ENCODE results near the gene CCR3.

CCR3 gene

GRCh38 chr3:46236294-46237054 is 5.8 kb upstream of the CCR3 start:
- Histone ChIP-seq H3K27me3 (ENCODE audit: insufficient read depth, insufficient read length) (no peaks in the 10 kb centered on the region), H3K4me1 (ENCODE audit: insufficient read depth, insufficient read length) (no peaks in the 10 kb centered on the region), H3K9ac (ENCODE audit: insufficient read length, low read depth) (no peak overlapping the region), H3K4me3 (ENCODE audit: insufficient read length, low read depth) (no peak overlapping the region), H3K9me3 (ENCODE audit: insufficient read depth, low read length) (no peaks in the 10 kb centered on the region), H3K36me3 (ENCODE audit: insufficient read depth, insufficient read length, low read length) (no peaks in the 10 kb centered on the region)
- no peak for DNase-seq (ENCODE audit: low read depth, low spot score)
- TF ChIP-seq ZNF274 (IDR thresholded peaks at IDR 0.05; ENCODE audit: low read depth, low read length): no peak
- TF ChIP-seq SUZ12 (IDR thresholded peaks at IDR 0.05; ENCODE audit: extremely low read depth, insufficient read depth, insufficient read length): no peak
- no peak for TF ChIP-seq YY1 (IDR thresholded peaks at IDR 0.05; ENCODE audit: insufficient read depth, insufficient read length)

GRCh38 chr3:46238386-46238785 is 3.9 kb upstream of the CCR3 start:
- no peak overlapping the region for H3K4me3 ChIP-seq (ENCODE audit: insufficient read length, low read depth)
- no peak overlapping the region for H3K9ac ChIP-seq (ENCODE audit: insufficient read length, low read depth)
- H3K36me3 ChIP-seq (ENCODE audit: insufficient read depth, insufficient read length, low read length): no peaks in the 10 kb centered on the region
- no peaks in the 10 kb centered on the region for H3K4me1 ChIP-seq (ENCODE audit: insufficient read depth, insufficient read length)
- no peak for DNase-seq (ENCODE audit: low read depth, low spot score)
- TF ChIP-seq YY1 (IDR thresholded peaks at IDR 0.05; ENCODE audit: insufficient read depth, insufficient read length): no peak
- TF ChIP-seq ZNF274 (IDR thresholded peaks at IDR 0.05; ENCODE audit: low read depth, low read length): no peak
- TF ChIP-seq SUZ12 (IDR thresholded peaks at IDR 0.05; ENCODE audit: extremely low read depth, insufficient read depth, insufficient read length): no peak
- no peaks in the 10 kb centered on the region for H3K27me3 ChIP-seq (ENCODE audit: insufficient read depth, insufficient read length)
- no peaks in the 10 kb centered on the region for H3K9me3 ChIP-seq (ENCODE audit: insufficient read depth, low read length)

- TF ChIP-seq SUZ12 (IDR thresholded peaks at IDR 0.05; ENCODE audit: extremely low read depth, insufficient read depth, insufficient read length): no peak
- TF ChIP-seq YY1 (IDR thresholded peaks at IDR 0.05; ENCODE audit: insufficient read depth, insufficient read length): no peak
- no peak for TF ChIP-seq ZNF274 (IDR thresholded peaks at IDR 0.05; ENCODE audit: low read depth, low read length)
- H3K27me3 ChIP-seq (ENCODE audit: insufficient read depth, insufficient read length): no peaks in the 10 kb centered on the region
- DNase-seq (ENCODE audit: low read depth, low spot score): no peak
- no peaks in the 10 kb centered on the region for H3K9me3 ChIP-seq (ENCODE audit: insufficient read depth, low read length)
- no peaks in the 10 kb centered on the region for H3K4me1 ChIP-seq (ENCODE audit: insufficient read depth, insufficient read length)
- no peak overlapping the region for H3K4me3 ChIP-seq (ENCODE audit: insufficient read length, low read depth)
- H3K9ac ChIP-seq (ENCODE audit: insufficient read length, low read depth): no peak overlapping the region
- no peaks in the 10 kb centered on the region for H3K36me3 ChIP-seq (ENCODE audit: insufficient read depth, insufficient read length, low read length)
These were observed 2.8 kb upstream of the CCR3 start for GRCh38 chr3:46239301-46239938.

GRCh38 chr3:46239952-46240351 is 2.3 kb upstream of the CCR3 start:
- H3K4me1 ChIP-seq (ENCODE audit: insufficient read depth, insufficient read length): no peaks in the 10 kb centered on the region

GRCh38 chr3:46243560-46243959 is 1.3 kb downstream of the CCR3 start:
- Histone ChIP-seq H3K9ac (ENCODE audit: insufficient read length, low read depth) (no peak overlapping the region), H3K9me3 (ENCODE audit: insufficient read depth, low read length) (no peaks in the 10 kb centered on the region), H3K27me3 (ENCODE audit: insufficient read depth, insufficient read length) (no peaks in the 10 kb centered on the region), H3K4me3 (ENCODE audit: insufficient read length, low read depth) (no peak overlapping the region), H3K36me3 (ENCODE audit: insufficient read depth, insufficient read length, low read length) (no peaks in the 10 kb centered on the region), H3K4me1 (ENCODE audit: insufficient read depth, insufficient read length) (no peaks in the 10 kb centered on the region)
- DNase-seq (ENCODE audit: low read depth, low spot score): no peak
- no peak for TF ChIP-seq ZNF274 (IDR thresholded peaks at IDR 0.05; ENCODE audit: low read depth, low read length)
- TF ChIP-seq SUZ12 (IDR thresholded peaks at IDR 0.05; ENCODE audit: extremely low read depth, insufficient read depth, insufficient read length): no peak
- no peak for TF ChIP-seq YY1 (IDR thresholded peaks at IDR 0.05; ENCODE audit: insufficient read depth, insufficient read length)

More at GRCh38 chr3:46239952-46240351, 2.3 kb upstream of the CCR3 start:
- Histone ChIP-seq H3K9me3 (ENCODE audit: insufficient read depth, low read length) (no peaks in the 10 kb centered on the region), H3K9ac (ENCODE audit: insufficient read length, low read depth) (no peak overlapping the region), H3K4me3 (ENCODE audit: insufficient read length, low read depth) (no peak overlapping the region), H3K36me3 (ENCODE audit: insufficient read depth, insufficient read length, low read length) (no peaks in the 10 kb centered on the region), H3K27me3 (ENCODE audit: insufficient read depth, insufficient read length) (no peaks in the 10 kb centered on the region)
- TF ChIP-seq YY1 (IDR thresholded peaks at IDR 0.05; ENCODE audit: insufficient read depth, insufficient read length) (no peak), ZNF274 (IDR thresholded peaks at IDR 0.05; ENCODE audit: low read depth, low read length) (no peak), SUZ12 (IDR thresholded peaks at IDR 0.05; ENCODE audit: extremely low read depth, insufficient read depth, insufficient read length) (no peak)
- no peak for DNase-seq (ENCODE audit: low read depth, low spot score)

- H3K9me3 ChIP-seq (ENCODE audit: insufficient read depth, low read length): no peaks in the 10 kb centered on the region
- H3K9ac ChIP-seq (ENCODE audit: insufficient read length, low read depth): no peak overlapping the region
- no peaks in the 10 kb centered on the region for H3K36me3 ChIP-seq (ENCODE audit: insufficient read depth, insufficient read length, low read length)
- H3K27me3 ChIP-seq (ENCODE audit: insufficient read depth, insufficient read length): no peaks in the 10 kb centered on the region
- H3K4me1 ChIP-seq (ENCODE audit: insufficient read depth, insufficient read length): no peaks in the 10 kb centered on the region
- DNase-seq (ENCODE audit: low read depth, low spot score): no peak
- H3K4me3 ChIP-seq (ENCODE audit: insufficient read length, low read depth): no peak overlapping the region
- TF ChIP-seq ZNF274 (IDR thresholded peaks at IDR 0.05; ENCODE audit: low read depth, low read length): no peak
- TF ChIP-seq SUZ12 (IDR thresholded peaks at IDR 0.05; ENCODE audit: extremely low read depth, insufficient read depth, insufficient read length): no peak
- TF ChIP-seq YY1 (IDR thresholded peaks at IDR 0.05; ENCODE audit: insufficient read depth, insufficient read length): no peak
These were observed 2.9 kb downstream of the CCR3 start for GRCh38 chr3:46245146-46245545.

GRCh38 chr3:46252980-46253379 is 10.7 kb downstream of the CCR3 start:
- Histone ChIP-seq H3K9me3 (ENCODE audit: insufficient read depth, low read length) (no peaks in the 10 kb centered on the region), H3K36me3 (ENCODE audit: insufficient read depth, insufficient read length, low read length) (no peaks in the 10 kb centered on the region), H3K27me3 (ENCODE audit: insufficient read depth, insufficient read length) (no peaks in the 10 kb centered on the region), H3K4me3 (ENCODE audit: insufficient read length, low read depth) (no peak overlapping the region), H3K9ac (ENCODE audit: insufficient read length, low read depth) (no peak overlapping the region), H3K4me1 (ENCODE audit: insufficient read depth, insufficient read length) (no peaks in the 10 kb centered on the region)
- no peak for DNase-seq (ENCODE audit: low read depth, low spot score)
- TF ChIP-seq SUZ12 (IDR thresholded peaks at IDR 0.05; ENCODE audit: extremely low read depth, insufficient read depth, insufficient read length) (no peak), YY1 (IDR thresholded peaks at IDR 0.05; ENCODE audit: insufficient read depth, insufficient read length) (no peak), ZNF274 (IDR thresholded peaks at IDR 0.05; ENCODE audit: low read depth, low read length) (no peak)

Data from NT2/D1 (cell line).